GM12875 (cell line): ENCODE data around the gene SNX30.

Source experiments
- H3K4me3 ChIP-seq: one replicate; pipeline ENCODE4 v1.5.1; 2011; ENCODE audit warnings: low read depth, low read length, control low read depth
- TF ChIP-seq, protein P1 (sequence below): IDR thresholded peaks from 2 replicates; pipeline ENCODE4 v1.5.1; 2011; ENCODE audit warnings: low read depth, mild to moderate bottlenecking, control low read depth, inconsistent platforms, low read length, moderate library complexity, borderline replicate concordance; ENCODE audit not compliant: insufficient read depth

Gene SNX30

DNA sequence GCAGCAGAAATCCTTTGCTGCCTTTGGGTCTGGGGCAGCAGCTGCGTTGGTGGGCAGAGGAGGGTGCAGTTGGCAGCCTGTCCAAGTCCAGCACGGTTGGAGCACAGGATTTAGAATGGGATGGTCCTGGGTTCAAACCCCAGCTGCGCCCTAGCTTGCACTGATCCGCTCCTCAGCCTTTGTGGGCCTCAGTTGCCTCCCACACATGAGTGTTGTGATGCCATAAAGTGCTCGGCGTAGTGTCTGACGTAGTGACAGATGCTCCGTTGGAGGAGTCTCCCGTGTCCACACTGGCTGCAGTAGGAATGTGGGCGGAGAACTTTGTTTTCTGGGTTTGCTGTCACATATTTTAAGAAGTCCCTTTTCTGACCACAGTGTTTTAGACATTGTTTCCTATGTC lies 104.1 kb downstream of the SNX30 start:
- no peak overlapping the region for H3K4me3 ChIP-seq
- TF ChIP-seq, protein P1, sequence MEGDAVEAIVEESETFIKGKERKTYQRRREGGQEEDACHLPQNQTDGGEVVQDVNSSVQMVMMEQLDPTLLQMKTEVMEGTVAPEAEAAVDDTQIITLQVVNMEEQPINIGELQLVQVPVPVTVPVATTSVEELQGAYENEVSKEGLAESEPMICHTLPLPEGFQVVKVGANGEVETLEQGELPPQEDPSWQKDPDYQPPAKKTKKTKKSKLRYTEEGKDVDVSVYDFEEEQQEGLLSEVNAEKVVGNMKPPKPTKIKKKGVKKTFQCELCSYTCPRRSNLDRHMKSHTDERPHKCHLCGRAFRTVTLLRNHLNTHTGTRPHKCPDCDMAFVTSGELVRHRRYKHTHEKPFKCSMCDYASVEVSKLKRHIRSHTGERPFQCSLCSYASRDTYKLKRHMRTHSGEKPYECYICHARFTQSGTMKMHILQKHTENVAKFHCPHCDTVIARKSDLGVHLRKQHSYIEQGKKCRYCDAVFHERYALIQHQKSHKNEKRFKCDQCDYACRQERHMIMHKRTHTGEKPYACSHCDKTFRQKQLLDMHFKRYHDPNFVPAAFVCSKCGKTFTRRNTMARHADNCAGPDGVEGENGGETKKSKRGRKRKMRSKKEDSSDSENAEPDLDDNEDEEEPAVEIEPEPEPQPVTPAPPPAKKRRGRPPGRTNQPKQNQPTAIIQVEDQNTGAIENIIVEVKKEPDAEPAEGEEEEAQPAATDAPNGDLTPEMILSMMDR: no peak

DNA sequence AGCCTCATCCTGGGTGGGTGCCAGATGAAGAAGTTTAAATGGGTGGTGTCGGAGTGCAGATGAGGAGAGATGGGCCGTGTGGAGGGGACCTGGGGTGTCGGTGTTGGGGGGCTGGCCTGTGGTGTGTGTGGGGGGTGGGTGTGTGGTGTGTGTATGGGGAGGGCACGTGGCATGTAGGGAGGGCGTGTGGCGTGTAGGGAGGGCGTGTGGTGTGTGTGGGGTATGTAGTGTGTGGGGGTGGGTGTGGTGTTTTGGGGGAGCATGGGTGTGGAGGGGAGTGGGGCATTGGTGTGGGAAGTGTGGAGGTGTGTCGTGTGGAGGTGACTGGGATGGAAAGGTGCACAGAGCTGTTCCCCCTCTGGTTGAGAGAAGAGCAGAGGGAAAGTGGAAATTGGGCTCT lies 105.6 kb downstream of the SNX30 start:
- TF ChIP-seq, protein P1: no peak
- H3K4me3 ChIP-seq: no peak overlapping the region

DNA sequence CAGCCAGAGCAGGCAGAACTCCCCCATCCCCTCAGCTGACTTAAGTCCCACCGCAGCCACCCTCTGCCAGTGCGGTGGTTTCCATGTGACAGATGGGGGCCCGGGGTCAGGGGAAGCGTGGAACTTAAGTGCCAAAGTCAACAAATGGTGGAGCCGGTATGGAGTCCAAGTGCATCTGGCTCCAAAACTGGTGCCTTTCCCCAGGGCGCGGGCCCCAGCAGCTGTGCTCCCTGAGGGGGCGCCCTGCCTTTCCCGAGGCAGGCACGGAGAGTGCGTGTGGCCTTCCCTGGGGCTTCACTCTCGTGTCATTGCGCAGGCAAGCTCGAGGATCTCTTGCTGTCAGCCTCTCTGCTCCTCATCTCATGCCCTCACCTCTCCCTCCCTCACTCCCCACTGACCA lies 106.3 kb downstream of the SNX30 start:
- TF ChIP-seq, protein P1: no peak
- H3K4me3 ChIP-seq: no peak overlapping the region

DNA sequence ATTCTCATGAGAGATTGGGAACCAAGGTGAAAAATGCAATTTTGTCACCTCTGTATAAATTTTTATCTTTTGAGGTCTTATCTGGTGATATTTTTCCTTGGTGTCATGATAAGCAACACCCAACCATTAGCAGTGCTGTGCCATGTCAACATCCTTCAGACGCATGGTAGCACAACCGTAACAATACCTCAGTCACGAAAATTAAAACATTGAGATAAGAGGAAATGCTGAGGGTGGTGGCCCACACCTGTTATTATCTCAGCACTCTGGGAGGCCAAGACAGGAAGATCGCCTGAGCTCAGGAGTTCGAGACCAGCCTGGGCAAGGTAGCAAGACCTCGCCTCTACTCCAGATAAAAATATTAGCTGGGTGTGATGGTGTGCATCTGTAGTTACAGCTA lies 107.4 kb downstream of the SNX30 start:
- TF ChIP-seq, protein P1: no peak

DNA sequence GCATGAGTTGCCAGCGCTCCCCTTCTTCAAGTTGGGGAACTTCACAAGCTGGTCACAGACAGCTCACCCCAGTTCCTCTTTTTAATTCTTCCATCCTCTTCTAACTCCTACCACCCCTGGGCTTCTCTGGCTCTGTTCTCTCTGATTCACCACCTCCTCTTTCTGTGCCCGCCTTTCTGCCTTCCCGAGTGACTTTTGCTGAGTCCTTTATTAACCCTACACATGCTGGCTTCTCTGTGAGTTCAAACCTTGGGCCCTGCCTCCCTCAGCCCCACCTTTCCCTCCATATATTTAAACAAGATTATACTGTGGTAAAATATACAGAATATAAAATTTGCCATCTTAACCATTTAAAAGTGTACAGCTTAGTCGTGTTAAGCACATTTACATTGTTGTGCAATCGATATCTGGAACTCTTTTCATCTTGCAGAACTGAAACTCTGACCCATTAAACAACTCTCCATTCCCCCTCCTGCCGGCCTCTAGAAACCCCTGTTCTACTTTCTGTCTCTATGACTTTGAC lies 108.1 kb downstream of the SNX30 start:
- TF ChIP-seq, protein P1: no peak
- no peak overlapping the region for H3K4me3 ChIP-seq

More for the DNA sequence above, 107.4 kb downstream of the SNX30 start:
- H3K4me3 ChIP-seq: no peak overlapping the region

DNA sequence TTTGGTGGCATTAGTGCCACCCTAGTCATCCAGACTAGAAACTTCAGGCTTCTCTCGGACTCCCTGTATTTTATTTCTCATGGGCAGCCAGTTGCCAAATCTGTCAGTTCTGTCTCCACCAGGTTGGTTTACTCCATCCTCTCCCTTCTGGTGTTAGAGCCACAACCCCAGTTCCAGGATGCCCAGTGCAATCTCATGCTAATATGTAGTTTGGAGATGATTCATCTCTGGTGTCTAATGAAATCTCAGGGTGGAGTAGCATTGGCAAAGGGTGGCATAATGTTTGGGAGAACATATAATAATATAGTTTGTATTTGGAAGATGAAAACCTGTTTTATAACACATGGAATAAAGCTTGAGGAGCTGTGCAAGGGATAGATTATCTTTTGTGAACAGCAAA lies 109.9 kb downstream of the SNX30 start:
- TF ChIP-seq, protein P1: no peak
- H3K4me3 ChIP-seq: no peak overlapping the region

DNA sequence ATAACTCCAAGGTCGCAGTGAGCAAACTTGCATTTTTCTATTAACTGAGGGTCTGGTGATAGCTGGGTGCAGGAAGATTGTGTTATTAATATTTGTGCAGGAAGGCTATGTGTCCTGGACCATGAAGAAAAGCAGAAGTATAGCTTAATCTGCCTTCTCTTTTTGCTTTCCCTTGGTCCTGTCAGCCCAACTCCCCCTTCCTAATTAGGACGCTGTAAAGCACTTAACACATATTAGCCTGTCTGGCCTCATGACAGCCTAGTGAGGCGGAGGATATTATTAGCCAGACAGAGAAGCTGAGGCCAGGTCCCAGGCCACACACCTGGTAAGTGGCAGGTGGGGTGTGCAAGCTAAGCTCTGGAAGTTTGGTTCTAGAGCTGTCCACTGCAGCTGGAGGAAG lies 110.6 kb downstream of the SNX30 start:
- TF ChIP-seq, protein P1: no peak
- H3K4me3 ChIP-seq: no peak overlapping the region
